Adipocyte (in vitro differentiated cells): ENCODE results near the gene RAB3C.

Experiments used
- DNase-seq: peaks from one replicate; pipeline ENCODE4 v3.0.0-alpha.2; 2015; ENCODE audit warnings: low read depth
- H3K27me3 ChIP-seq: replicated peaks from 2 replicates; pipeline ENCODE4 v1.7.0; 2013; ENCODE audit warnings: mild to moderate bottlenecking, low read length, moderate library complexity; ENCODE audit not compliant: control insufficient read depth, insufficient read depth
- H3K36me3 ChIP-seq: 2 replicates; pipeline ENCODE4 v1.7.0; 2013; ENCODE audit warnings: low read length, mild to moderate bottlenecking, moderate library complexity; ENCODE audit not compliant: control insufficient read depth, insufficient read depth, severe bottlenecking
- H3K4me1 ChIP-seq: 2 replicates; pipeline ENCODE4 v1.7.0; 2013; ENCODE audit warnings: mild to moderate bottlenecking, low read length, moderate library complexity; ENCODE audit not compliant: control insufficient read depth, insufficient read depth
- H3K4me3 ChIP-seq: 2 replicates; pipeline ENCODE4 v1.7.0; 2013; ENCODE audit warnings: mild to moderate bottlenecking, low read length, moderate library complexity
- H3K9ac ChIP-seq: 2 replicates; pipeline ENCODE4 v1.7.0; 2013; ENCODE audit warnings: mild to moderate bottlenecking, low read length, moderate library complexity
- H3K9me3 ChIP-seq: 2 replicates; pipeline ENCODE4 v1.7.0; 2013; ENCODE audit warnings: mild to moderate bottlenecking, low read length, moderate library complexity; ENCODE audit not compliant: control insufficient read depth

RAB3C gene

DNA sequence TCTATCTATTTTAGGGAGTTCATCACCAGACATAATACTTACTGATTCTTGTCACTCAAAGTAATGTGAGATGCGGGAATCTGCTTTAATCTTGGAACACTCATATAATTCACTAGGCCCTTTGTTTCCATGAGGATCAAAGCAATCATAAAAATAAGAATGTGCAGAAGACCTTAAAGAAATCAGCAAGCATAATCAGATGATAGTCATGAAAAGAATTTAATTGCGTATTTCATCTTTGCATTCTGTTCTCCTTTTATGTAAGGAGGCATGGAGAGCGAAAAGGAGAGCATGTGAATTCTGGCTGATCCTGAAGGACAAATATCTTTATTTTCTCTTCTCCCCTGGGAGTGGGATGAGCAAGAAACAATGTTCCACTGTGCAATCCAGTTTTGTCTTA is 128.0 kb downstream of the RAB3C start:
- Histone ChIP-seq H3K4me3 (no peak overlapping the region), H3K9me3 (peaks cover 15% of the 10 kb centered on the region), H3K36me3 (no peaks in the 10 kb centered on the region), H3K4me1 (no peaks in the 10 kb centered on the region), H3K27me3 (no peaks in the 10 kb centered on the region), H3K9ac (no peak overlapping the region)
- no peak for DNase-seq

DNA sequence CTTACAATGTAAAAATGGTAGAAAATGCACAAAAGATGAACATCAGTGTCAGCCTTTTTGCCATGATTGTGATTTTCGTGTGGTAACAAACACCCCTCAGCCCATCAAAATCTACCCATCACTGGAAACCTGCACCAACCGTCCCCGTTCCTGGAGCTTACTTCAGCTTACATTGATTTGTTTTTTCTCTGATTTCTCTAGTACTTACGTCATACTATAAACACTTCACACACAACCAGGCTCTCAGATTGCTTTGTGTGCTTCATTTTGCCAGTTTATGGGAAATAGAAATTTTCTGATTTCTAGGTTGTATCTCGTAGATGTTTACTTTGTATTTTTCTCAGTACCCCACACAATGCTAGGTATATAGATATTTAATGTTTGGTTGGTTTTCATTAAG is 129.1 kb downstream of the RAB3C start:
- Histone ChIP-seq H3K9ac (no peak overlapping the region), H3K36me3 (no peaks in the 10 kb centered on the region), H3K4me3 (no peak overlapping the region), H3K4me1 (no peaks in the 10 kb centered on the region), H3K9me3 (peaks cover 15% of the 10 kb centered on the region), H3K27me3 (no peaks in the 10 kb centered on the region)
- DNase-seq, result no peak

DNA sequence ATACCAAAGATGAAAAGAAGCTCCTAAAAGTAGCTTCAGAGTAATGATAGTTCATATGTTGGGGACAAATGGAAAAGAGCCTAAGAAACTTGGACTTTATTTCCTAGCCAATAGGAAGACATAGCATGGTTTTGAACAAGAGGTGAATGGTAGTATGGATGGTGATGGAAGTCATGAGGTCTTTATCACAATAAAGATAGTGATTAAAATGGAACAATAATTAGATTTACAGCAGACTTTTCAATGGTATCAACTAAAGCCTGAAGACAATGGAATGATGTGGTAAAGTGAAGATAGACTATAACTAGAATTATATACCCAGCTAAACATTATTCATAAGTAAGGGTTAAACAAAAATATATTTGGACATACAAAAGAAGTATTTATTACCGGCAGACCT is 131.2 kb downstream of the RAB3C start:
- DNase-seq, result no peak
- H3K4me1 ChIP-seq, result no peaks in the 10 kb centered on the region
- H3K4me3 ChIP-seq, result no peak overlapping the region
- H3K9me3 ChIP-seq, result peaks cover 15% of the 10 kb centered on the region
- no peaks in the 10 kb centered on the region for H3K36me3 ChIP-seq
- H3K27me3 ChIP-seq, result no peaks in the 10 kb centered on the region
- H3K9ac ChIP-seq, result no peak overlapping the region

DNA sequence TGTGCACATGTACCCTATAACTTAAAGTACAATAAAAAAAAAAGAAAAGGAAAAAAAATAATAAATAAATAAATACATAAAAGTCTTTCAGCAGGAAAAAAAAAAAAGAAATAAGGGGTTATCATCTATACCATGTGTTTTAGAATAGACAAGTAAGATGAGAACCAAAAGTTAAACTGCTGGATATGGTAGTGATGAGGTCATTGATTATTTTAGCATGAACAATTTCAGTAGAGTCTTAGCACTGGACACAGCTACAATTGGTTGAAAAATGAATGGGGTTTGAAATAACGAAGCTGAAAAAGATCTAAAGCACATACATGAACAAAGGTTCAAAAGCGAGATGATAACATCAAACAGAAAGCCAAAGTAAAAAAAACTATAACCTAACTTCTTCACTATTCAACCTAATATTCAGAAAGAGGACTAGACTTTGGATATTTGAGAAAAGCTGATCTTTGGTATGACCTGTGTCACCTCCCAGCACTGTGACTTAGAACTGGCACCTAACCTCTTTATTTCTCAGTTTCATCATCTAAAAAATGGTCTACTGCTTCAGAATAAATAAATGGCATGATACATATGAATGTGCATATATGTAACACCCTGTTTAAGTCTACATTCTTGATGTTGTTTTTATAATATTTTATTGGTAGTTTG is 133.3 kb downstream of the RAB3C start:
- no peaks in the 10 kb centered on the region for H3K36me3 ChIP-seq
- H3K9ac ChIP-seq, result no peak overlapping the region
- no peaks in the 10 kb centered on the region for H3K4me1 ChIP-seq
- peaks cover 15% of the 10 kb centered on the region for H3K9me3 ChIP-seq
- H3K27me3 ChIP-seq, result no peaks in the 10 kb centered on the region
- no peak for DNase-seq
- H3K4me3 ChIP-seq, result no peak overlapping the region

DNA sequence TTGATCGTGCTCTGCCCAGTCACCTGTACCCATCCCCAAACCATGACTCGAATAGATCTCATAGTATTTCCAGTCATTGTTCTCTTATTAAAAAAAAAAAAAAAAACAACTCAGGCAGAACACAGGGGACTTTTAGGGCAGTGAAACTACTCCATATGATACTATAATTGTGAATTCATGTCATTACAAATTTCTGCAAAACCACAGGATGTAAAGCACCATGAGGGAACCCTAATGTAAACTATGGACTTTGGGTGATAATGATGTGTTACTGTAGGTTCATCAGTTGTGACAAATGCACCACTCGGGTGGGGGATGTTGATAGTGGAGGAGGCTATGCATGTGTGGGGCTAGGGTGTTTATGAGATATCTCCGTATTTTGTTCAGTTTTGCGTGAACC is 133.8 kb downstream of the RAB3C start:
- H3K9ac ChIP-seq, result no peak overlapping the region
- DNase-seq, result no peak

DNA sequence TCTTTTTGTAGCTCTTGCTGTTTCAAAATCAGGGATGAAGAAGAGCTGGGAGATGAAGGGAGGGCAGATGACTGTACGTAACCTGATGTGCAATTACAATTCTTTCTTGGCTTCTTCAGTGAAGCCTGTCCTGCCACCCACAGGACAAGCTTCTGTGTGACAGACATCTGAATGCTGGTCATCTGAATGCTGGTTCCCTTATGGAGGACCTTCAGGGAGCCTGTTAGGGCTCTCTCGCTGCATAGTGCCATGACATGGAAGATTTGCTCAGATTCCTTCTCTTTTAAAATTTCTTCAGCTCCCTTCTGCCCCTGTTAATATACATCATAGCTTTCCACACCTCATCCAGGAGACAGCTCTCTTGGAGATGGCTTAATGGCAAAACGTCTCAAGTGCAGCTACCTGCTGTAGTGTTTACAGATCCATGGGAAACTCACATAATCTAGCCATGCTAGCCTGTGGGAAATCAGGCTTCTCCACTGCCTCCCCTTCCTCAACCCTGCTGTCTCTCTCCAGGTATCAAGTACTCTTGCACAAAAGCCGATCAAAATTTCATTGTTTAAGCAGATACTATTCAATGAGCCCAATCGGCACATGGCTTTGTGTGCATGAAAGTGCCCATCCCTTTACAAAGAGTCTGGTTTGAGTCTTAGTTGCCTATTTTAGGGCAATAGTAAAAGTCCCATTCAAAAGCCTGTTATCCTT is 134.6 kb downstream of the RAB3C start:
- DNase-seq, result no peak
- H3K36me3 ChIP-seq, result no peaks in the 10 kb centered on the region

More for the DNA sequence above, 133.8 kb downstream of the RAB3C start:
- Histone ChIP-seq H3K36me3 (no peaks in the 10 kb centered on the region), H3K27me3 (no peaks in the 10 kb centered on the region), H3K4me3 (no peak overlapping the region), H3K9me3 (peaks cover 15% of the 10 kb centered on the region), H3K4me1 (no peaks in the 10 kb centered on the region)

DNA sequence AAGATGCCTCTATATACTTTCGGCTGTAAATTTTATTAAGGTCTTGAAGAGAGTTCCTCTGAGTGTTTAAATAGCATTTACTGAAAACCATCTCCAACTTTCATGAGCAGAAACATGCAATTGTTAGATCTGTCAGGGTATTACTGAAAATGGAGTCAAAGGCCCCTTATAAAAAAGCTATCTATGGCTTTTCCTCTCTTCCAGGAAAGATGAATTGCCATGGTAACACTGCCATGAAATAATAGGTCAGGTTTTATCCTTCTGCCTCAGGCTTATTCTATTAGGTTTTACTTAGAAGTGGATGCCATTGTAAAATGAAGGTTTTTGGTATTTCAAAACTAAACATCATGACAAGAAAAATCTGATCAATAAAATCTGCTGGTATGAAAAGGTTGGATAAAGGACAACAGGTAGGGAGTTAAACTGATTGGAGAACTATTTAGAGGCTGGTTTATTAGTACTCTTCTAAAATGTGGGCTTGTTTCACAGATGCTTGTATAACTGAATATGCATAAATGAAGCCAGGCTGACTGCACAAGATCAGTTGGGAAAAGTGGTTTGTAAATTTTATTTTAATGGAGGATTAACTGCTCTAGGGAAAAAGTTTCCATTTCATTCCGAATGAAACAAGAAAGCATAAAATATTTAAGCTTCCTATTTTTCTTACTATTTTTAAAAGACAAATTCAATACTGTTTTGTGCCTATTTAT is 135.5 kb downstream of the RAB3C start:
- H3K4me1 ChIP-seq, result no peaks in the 10 kb centered on the region
- no peaks in the 10 kb centered on the region for H3K27me3 ChIP-seq
- DNase-seq, result no peak
- no peak overlapping the region for H3K4me3 ChIP-seq
- H3K9me3 ChIP-seq, result peaks cover 15% of the 10 kb centered on the region
- H3K36me3 ChIP-seq, result no peaks in the 10 kb centered on the region
- H3K9ac ChIP-seq, result no peak overlapping the region

More for the DNA sequence above, 134.6 kb downstream of the RAB3C start:
- Histone ChIP-seq H3K4me3 (no peak overlapping the region), H3K4me1 (no peaks in the 10 kb centered on the region), H3K9ac (no peak overlapping the region), H3K9me3 (peaks cover 15% of the 10 kb centered on the region), H3K27me3 (no peaks in the 10 kb centered on the region)

DNA sequence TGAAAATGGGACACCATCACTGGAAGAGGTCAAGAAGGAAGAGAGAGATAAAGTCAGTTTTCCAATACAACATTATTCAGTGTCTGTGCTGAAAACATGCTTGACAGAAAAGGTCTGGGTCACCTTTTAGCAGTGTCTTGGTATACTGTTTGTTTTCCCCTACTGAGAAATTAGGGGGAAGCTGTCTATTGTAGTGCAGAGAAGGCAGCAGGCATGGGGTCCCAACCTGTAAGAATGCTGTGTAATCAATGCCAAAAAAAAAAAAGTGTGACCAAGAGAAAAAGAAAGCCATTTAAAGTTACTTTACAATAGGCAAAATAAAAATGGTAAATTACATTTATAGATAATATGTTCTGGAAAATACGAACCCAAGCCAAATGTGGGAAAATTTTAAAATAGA is 139.3 kb downstream of the RAB3C start:
- Histone ChIP-seq H3K27me3 (no peaks in the 10 kb centered on the region), H3K36me3 (no peaks in the 10 kb centered on the region), H3K9me3 (peaks cover 12% of the 10 kb centered on the region), H3K4me1 (no peaks in the 10 kb centered on the region), H3K9ac (no peak overlapping the region), H3K4me3 (no peak overlapping the region)
- no peak for DNase-seq

DNA sequence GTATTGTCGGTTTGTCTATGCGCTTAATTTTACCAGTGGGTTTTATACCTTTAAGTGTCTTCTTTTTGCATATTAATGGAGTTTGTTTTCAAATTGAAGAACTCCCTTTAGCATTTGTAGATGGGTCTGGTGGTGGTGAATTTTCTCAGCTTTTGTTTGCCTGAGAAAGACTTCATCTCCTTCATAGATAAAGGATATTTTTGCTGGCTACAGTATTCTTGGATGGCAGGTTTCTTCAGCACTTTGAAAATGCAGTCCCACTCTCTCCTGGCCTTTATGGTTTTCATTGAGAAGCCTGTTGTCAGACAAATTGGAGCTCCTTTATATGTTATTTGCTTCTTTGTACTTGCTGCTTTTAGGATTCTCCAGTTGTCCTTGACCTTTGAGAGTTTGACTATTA is 142.1 kb downstream of the RAB3C start:
- H3K4me1 ChIP-seq, result no peaks in the 10 kb centered on the region
- no peak overlapping the region for H3K4me3 ChIP-seq
- H3K27me3 ChIP-seq, result no peaks in the 10 kb centered on the region
- no peak overlapping the region for H3K9ac ChIP-seq
- H3K9me3 ChIP-seq, result peaks cover 12% of the 10 kb centered on the region
- no peak for DNase-seq
- no peaks in the 10 kb centered on the region for H3K36me3 ChIP-seq

DNA sequence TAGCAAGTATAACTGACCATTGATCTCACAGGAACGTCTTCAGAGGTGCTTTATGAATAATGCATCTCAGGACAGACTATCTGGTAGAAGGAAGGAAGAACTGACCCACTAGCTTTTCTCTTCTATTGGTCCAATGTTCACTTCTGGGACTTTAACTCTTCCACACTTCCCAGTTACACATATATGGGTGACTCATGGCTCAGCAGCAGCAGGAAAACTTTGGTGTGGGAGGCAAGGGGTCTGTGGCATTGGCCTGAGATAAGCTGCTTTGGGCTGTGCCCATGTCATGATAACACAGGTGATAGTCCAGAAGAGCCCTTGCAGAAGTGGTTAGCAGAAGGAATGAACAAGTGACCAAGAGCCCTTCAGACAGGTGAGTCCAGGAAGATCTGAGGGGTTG is 148.8 kb downstream of the RAB3C start:
- no peak overlapping the region for H3K4me3 ChIP-seq
- H3K27me3 ChIP-seq, result no peaks in the 10 kb centered on the region
- no peaks in the 10 kb centered on the region for H3K9me3 ChIP-seq
- H3K4me1 ChIP-seq, result peaks cover 3% of the 10 kb centered on the region
- DNase-seq, result no peak
- no peak overlapping the region for H3K9ac ChIP-seq
- H3K36me3 ChIP-seq, result no peaks in the 10 kb centered on the region

DNA sequence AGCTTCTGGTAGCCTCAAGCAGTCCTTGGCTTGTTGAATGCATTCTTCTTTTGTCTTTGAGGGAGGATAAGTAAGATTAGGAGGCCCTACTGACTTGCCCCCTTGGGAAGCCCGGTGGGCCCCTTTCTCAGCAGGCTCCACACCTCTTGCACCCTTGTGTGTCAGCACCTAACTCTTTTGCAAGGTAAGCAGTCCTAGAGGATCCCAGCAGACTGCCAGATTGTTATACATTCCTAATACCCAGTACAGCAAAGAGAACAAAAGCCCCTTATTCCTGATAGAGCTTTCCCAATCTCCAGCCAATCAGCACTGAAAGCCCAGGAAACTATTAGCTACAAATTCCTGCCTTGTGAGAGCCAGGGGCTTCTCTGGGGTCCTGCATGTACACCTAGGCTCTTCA is 152.8 kb downstream of the RAB3C start:
- H3K9me3 ChIP-seq, result no peaks in the 10 kb centered on the region
- DNase-seq, result no peak
- H3K9ac ChIP-seq, result no peak overlapping the region

More for the DNA sequence above, 152.8 kb downstream of the RAB3C start:
- H3K4me1 ChIP-seq, result peaks cover 3% of the 10 kb centered on the region
- H3K4me3 ChIP-seq, result no peak overlapping the region
- H3K27me3 ChIP-seq, result no peaks in the 10 kb centered on the region
- no peaks in the 10 kb centered on the region for H3K36me3 ChIP-seq
